A549 (cell line): ENCODE measurements around the gene ANKS1B.

Experiments
- BHLHE40 ChIP-seq: IDR thresholded peaks from 2 replicates; pipeline ENCODE4 v1.6.1; 2012; ENCODE audit warnings: low read depth, low read length, inconsistent platforms
- HMGXB4 ChIP-seq: fragments of 250-450 bp; sonication (Bioruptor Pico); IDR thresholded peaks from 2 replicates; pipeline ENCODE4 v1.5.0; 2021; ENCODE audit warnings: mild to moderate bottlenecking, moderate library complexity, borderline replicate concordance
- POLR2A ChIP-seq: IDR thresholded peaks from 2 replicates; pipeline ENCODE4 v1.6.1; 2012; ENCODE audit warnings: mild to moderate bottlenecking, low read length
- TF ChIP-seq, protein P1 (sequence below): fragments of >200 bp; sonication (Bioruptor Twin); formaldehyde crosslinking; IDR thresholded peaks from 3 replicates; pipeline ENCODE4 v1.5.1; 2016

DNA sequence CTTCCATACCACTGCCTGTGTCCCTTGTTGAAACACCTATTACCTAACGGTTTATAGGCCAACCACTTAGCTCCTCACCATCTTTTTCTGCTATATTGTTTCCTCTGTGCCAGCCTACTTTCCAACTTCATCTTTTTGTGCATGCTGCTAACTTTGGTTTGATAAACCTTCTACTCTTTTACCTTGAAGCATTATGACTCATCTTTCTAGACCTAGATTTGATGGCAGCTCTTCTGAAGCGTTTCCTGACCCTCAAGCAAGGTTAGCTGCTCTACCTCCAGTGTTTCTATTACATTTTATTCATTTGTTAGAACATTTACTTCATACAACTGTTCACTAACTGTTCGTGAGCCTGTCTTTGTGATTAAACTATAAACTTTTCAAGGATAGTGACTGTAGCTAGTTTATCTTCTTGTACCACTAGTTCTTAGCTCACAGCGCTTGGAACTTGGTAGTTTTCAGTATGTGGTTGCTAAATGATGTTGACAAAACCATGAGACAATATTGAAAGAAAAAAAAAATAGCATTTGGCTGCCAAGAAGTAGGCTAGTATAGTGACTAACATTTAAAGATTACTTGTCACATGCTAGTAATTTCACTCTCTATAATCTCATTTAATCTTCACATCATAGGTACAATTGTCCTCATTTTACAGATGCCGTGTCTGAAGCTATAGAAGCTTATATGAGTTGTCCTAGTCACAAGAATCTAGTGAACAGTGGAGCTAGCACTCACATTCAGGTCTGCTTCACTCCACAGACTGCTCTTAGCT is 1260.2 kb downstream of the ANKS1B start:
- TF ChIP-seq BHLHE40: no peak
- TF ChIP-seq, protein P1, sequence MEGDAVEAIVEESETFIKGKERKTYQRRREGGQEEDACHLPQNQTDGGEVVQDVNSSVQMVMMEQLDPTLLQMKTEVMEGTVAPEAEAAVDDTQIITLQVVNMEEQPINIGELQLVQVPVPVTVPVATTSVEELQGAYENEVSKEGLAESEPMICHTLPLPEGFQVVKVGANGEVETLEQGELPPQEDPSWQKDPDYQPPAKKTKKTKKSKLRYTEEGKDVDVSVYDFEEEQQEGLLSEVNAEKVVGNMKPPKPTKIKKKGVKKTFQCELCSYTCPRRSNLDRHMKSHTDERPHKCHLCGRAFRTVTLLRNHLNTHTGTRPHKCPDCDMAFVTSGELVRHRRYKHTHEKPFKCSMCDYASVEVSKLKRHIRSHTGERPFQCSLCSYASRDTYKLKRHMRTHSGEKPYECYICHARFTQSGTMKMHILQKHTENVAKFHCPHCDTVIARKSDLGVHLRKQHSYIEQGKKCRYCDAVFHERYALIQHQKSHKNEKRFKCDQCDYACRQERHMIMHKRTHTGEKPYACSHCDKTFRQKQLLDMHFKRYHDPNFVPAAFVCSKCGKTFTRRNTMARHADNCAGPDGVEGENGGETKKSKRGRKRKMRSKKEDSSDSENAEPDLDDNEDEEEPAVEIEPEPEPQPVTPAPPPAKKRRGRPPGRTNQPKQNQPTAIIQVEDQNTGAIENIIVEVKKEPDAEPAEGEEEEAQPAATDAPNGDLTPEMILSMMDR: no peak
- TF ChIP-seq HMGXB4 (CRISPR knock-in tag): no peak
- no peak for TF ChIP-seq POLR2A
